ENCODE measurements around the gene CXCR6. TPM values are rescaled to one million over a fixed set of nuclear protein-coding genes. Genes with fewer than 3 reads are reported as not detected.

Gene CXCR6
- total RNA-seq, 2 donors from 2014 or later: not detected

GRCh38 chr3:45979378-45979777 lies 36.1 kb downstream of the CXCR6 start:
- H3K27me3 Mint-ChIP-seq (ENCODE audit: insufficient read depth): no peaks in the 10 kb centered on the region

GRCh38 chr3:45980229-45980813 lies 37.1 kb downstream of the CXCR6 start:
- Histone ChIP-seq H3K4me1 (ENCODE audit: control insufficient read depth, insufficient read depth, low read length) (peaks cover under 1% of the 10 kb centered on the region), H3K36me3 (ENCODE audit: control insufficient read depth, insufficient read depth, low read length) (peaks cover 70% of the 10 kb centered on the region), H3K9ac (ENCODE audit: extremely low read depth, low read length, poor library complexity, severe bottlenecking) (no peak overlapping the region), H3K27ac (ENCODE audit: low read depth, low read length) (no peak overlapping the region), H3K9me3 (ENCODE audit: control insufficient read depth, low read length) (no peaks in the 10 kb centered on the region), H3K27me3 (ENCODE audit: control insufficient read depth, insufficient read depth, low read length, poor library complexity, severe bottlenecking) (no peaks in the 10 kb centered on the region), H3K4me3 (ENCODE audit: low read length) (no peak overlapping the region)
- no peak for TF ChIP-seq CTCF (conservative IDR thresholded peaks at IDR 0.05)
- DNase-seq: no peak
- Mint-ChIP-seq H3K27ac (no peak overlapping the region), H3K36me3 (ENCODE audit: low read depth) (peaks cover 50% of the 10 kb centered on the region), H3K4me1 (no peaks in the 10 kb centered on the region), H3K9me3 (no peaks in the 10 kb centered on the region), H3K4me3 (no peak overlapping the region), H3K27me3 (ENCODE audit: insufficient read depth) (no peaks in the 10 kb centered on the region)
- WGBS, 2 experiments (ENCODE audit: insufficient coverage in 1 of 2, insufficient read length in 1 of 2): 97% methylated on average over 6 of the region's 7 CpGs; no CpG with 5 or more reads in 1 of the 2 experiments

More at GRCh38 chr3:45979378-45979777, 36.1 kb downstream of the CXCR6 start:
- Mint-ChIP-seq H3K4me3 (no peak overlapping the region), H3K4me1 (no peaks in the 10 kb centered on the region), H3K27ac (no peak overlapping the region), H3K36me3 (ENCODE audit: low read depth) (peaks cover 52% of the 10 kb centered on the region), H3K9me3 (no peaks in the 10 kb centered on the region)
- Histone ChIP-seq H3K4me3 (ENCODE audit: low read length) (no peak overlapping the region), H3K36me3 (ENCODE audit: control insufficient read depth, insufficient read depth, low read length) (peaks cover 75% of the 10 kb centered on the region), H3K9ac (ENCODE audit: extremely low read depth, low read length, poor library complexity, severe bottlenecking) (no peak overlapping the region), H3K9me3 (ENCODE audit: control insufficient read depth, low read length) (no peaks in the 10 kb centered on the region), H3K27me3 (ENCODE audit: control insufficient read depth, insufficient read depth, low read length, poor library complexity, severe bottlenecking) (no peaks in the 10 kb centered on the region), H3K27ac (ENCODE audit: low read depth, low read length) (no peak overlapping the region), H3K4me1 (ENCODE audit: control insufficient read depth, insufficient read depth, low read length) (no peaks in the 10 kb centered on the region)
- DNase-seq: no peak
- TF ChIP-seq CTCF (conservative IDR thresholded peaks at IDR 0.05): no peak
- WGBS, 2 experiments (ENCODE audit: insufficient coverage in 1 of 2, insufficient read length in 1 of 2): 95 to 97% methylated on average over 4 of the region's 4 CpGs

- 90 to 96% methylated on average over 2 of the region's 2 CpGs for WGBS, 2 experiments (ENCODE audit: insufficient coverage in 1 of 2, insufficient read length in 1 of 2)
- peaks cover 47% of the 10 kb centered on the region for H3K36me3 Mint-ChIP-seq (ENCODE audit: low read depth)
- no peak for DNase-seq
- no peaks in the 10 kb centered on the region for H3K9me3 Mint-ChIP-seq
- H3K9me3 ChIP-seq (ENCODE audit: control insufficient read depth, low read length): no peaks in the 10 kb centered on the region
- no peak overlapping the region for H3K27ac ChIP-seq (ENCODE audit: low read depth, low read length)
- no peaks in the 10 kb centered on the region for H3K27me3 Mint-ChIP-seq (ENCODE audit: insufficient read depth)
- peaks cover 3% of the 10 kb centered on the region for H3K4me1 Mint-ChIP-seq
- no peak overlapping the region for H3K9ac ChIP-seq (ENCODE audit: extremely low read depth, low read length, poor library complexity, severe bottlenecking)
- no peak overlapping the region for H3K4me3 ChIP-seq (ENCODE audit: low read length)
- H3K27me3 ChIP-seq (ENCODE audit: control insufficient read depth, insufficient read depth, low read length, poor library complexity, severe bottlenecking): no peaks in the 10 kb centered on the region
- H3K27ac Mint-ChIP-seq: no peak overlapping the region
- peaks cover 6% of the 10 kb centered on the region for H3K4me1 ChIP-seq (ENCODE audit: control insufficient read depth, insufficient read depth, low read length)
- TF ChIP-seq CTCF (conservative IDR thresholded peaks at IDR 0.05): no peak
- no peak overlapping the region for H3K4me3 Mint-ChIP-seq
- H3K36me3 ChIP-seq (ENCODE audit: control insufficient read depth, insufficient read depth, low read length): peaks cover 70% of the 10 kb centered on the region
Observed at GRCh38 chr3:45980819-45981218, 37.6 kb downstream of the CXCR6 start.

All from endodermal cell (in vitro differentiated cells).